ENCODE results near the gene PTPRO. TPM values are rescaled to one million over a fixed set of nuclear protein-coding genes. Genes with fewer than 3 reads are reported as not detected.

Gene PTPRO
- total and polyA plus RNA-seq, 4 donors, result 0.31 to 3.3 (median 1.1) TPM

GRCh38 chr12:15405606-15406005, 83.3 kb downstream of the PTPRO start:
- TF ChIP-seq JUND (IDR thresholded peaks at IDR 0.05), result no peak
- TF ChIP-seq FOXA1 (IDR thresholded peaks at IDR 0.05), result no peak
- no peak overlapping the region for H3K9ac ChIP-seq (ENCODE audit: low read depth in 1 of 2, low read length in 2 of 2)

GRCh38 chr12:15407025-15407424, 84.7 kb downstream of the PTPRO start:
- no peak for TF ChIP-seq REST (IDR thresholded peaks at IDR 0.05)
- TF ChIP-seq EGR1 (IDR thresholded peaks at IDR 0.05; ENCODE audit: low read depth in 2 of 2), result no peak
- no peak for TF ChIP-seq ZBTB33 (IDR thresholded peaks at IDR 0.05)
- DNase-seq (ENCODE audit: low spot score), result no peak
- H3K27ac ChIP-seq (ENCODE audit: low read depth in 1 of 2, low read length in 2 of 2), result no peak overlapping the region
- H3K9ac ChIP-seq (ENCODE audit: low read depth in 1 of 2, low read length in 2 of 2), result no peak overlapping the region
- H3K4me1 ChIP-seq (ENCODE audit: control insufficient read depth in 4 of 4, insufficient read depth in 4 of 4, low read length in 3 of 4), result no peaks in the 10 kb centered on the region
- H3K36me3 ChIP-seq (ENCODE audit: control insufficient read depth in 4 of 4, insufficient read depth in 3 of 4, low read depth in 1 of 4, low read length in 3 of 4), result no peaks in the 10 kb centered on the region
- no peaks in the 10 kb centered on the region for H3K9me3 ChIP-seq (ENCODE audit: control insufficient read depth in 4 of 4, low read length in 3 of 4)
- H3K27me3 ChIP-seq (ENCODE audit: control insufficient read depth in 4 of 4, insufficient read depth in 4 of 4, low read length in 3 of 4), result peaks cover 0 to 4% (median 0%) of the 10 kb centered on the region in 4 donors
- H3K4me3 ChIP-seq (ENCODE audit: low read depth in 1 of 3, low read length in 3 of 3), result no peak overlapping the region
- WGBS, result 61% methylated on average over 2 of the region's 2 CpGs

More at GRCh38 chr12:15405606-15406005, 83.3 kb downstream of the PTPRO start:
- H3K4me3 ChIP-seq (ENCODE audit: low read depth in 1 of 3, low read length in 3 of 3), result no peak overlapping the region
- no peaks in the 10 kb centered on the region for H3K36me3 ChIP-seq (ENCODE audit: control insufficient read depth in 4 of 4, insufficient read depth in 3 of 4, low read depth in 1 of 4, low read length in 3 of 4)
- no peaks in the 10 kb centered on the region for H3K27me3 ChIP-seq (ENCODE audit: control insufficient read depth in 4 of 4, insufficient read depth in 4 of 4, low read length in 3 of 4)
- DNase-seq (ENCODE audit: low spot score), result no peak
- H3K27ac ChIP-seq (ENCODE audit: low read depth in 1 of 2, low read length in 2 of 2), result no peak overlapping the region
- H3K4me1 ChIP-seq (ENCODE audit: control insufficient read depth in 4 of 4, insufficient read depth in 4 of 4, low read length in 3 of 4), result no peaks in the 10 kb centered on the region
- 75% methylated on average over 2 of the region's 2 CpGs for whole genome bisulfite sequencing
- H3K9me3 ChIP-seq (ENCODE audit: control insufficient read depth in 4 of 4, low read length in 3 of 4), result no peaks in the 10 kb centered on the region

GRCh38 chr12:15411842-15412241, 89.5 kb downstream of the PTPRO start:
- Histone ChIP-seq H3K9ac (ENCODE audit: low read depth in 1 of 2, low read length in 2 of 2) (no peak overlapping the region), H3K36me3 (ENCODE audit: control insufficient read depth in 4 of 4, insufficient read depth in 3 of 4, low read depth in 1 of 4, low read length in 3 of 4) (no peaks in the 10 kb centered on the region), H3K9me3 (ENCODE audit: control insufficient read depth in 4 of 4, low read length in 3 of 4) (no peaks in the 10 kb centered on the region), H3K4me3 (ENCODE audit: low read depth in 1 of 3, low read length in 3 of 3) (no peak overlapping the region), H3K4me1 (ENCODE audit: control insufficient read depth in 4 of 4, insufficient read depth in 4 of 4, low read length in 3 of 4) (no peaks in the 10 kb centered on the region), H3K27ac (ENCODE audit: low read depth in 1 of 2, low read length in 2 of 2) (no peak overlapping the region), H3K27me3 (ENCODE audit: control insufficient read depth in 4 of 4, insufficient read depth in 4 of 4, low read length in 3 of 4) (peaks cover 0 to 4% (median 0%) of the 10 kb centered on the region in 4 donors)
- no peak for DNase-seq (ENCODE audit: low spot score)
- 65% methylated on average over 3 of the region's 3 CpGs for WGBS
- no peak for TF ChIP-seq RAD21 (IDR thresholded peaks at IDR 0.05)
- no peak for TF ChIP-seq CTCF (IDR thresholded peaks at IDR 0.05; ENCODE audit: low read depth, low read length, missing input control)
- no peak for TF ChIP-seq FOXA1 (IDR thresholded peaks at IDR 0.05)
- no peak for TF ChIP-seq SP1 (IDR thresholded peaks at IDR 0.05)
- TF ChIP-seq NR2F2 (IDR thresholded peaks at IDR 0.05), result no peak
- no peak for TF ChIP-seq MAX (IDR thresholded peaks at IDR 0.05)
- TF ChIP-seq ATF3 (IDR thresholded peaks at IDR 0.05), result no peak
- no peak for TF ChIP-seq FOXA2 (IDR thresholded peaks at IDR 0.05)
- TF ChIP-seq HNF4G (IDR thresholded peaks at IDR 0.05), result no peak
- TF ChIP-seq ZBTB33 (IDR thresholded peaks at IDR 0.05), result no peak
- TF ChIP-seq TAF1 (conservative IDR thresholded peaks at IDR 0.05), result no peak
- no peak for TF ChIP-seq JUND (IDR thresholded peaks at IDR 0.05)

All from liver (tissue), 9 donors.